AG04449 (cell line): ENCODE data around the gene TRAP1.

Experiments
- CTCF ChIA-PET: fragments of 350-600 bp; formaldehyde crosslinking; extraction: SDS; loops from one replicate; lab custom pipeline; 2021; ENCODE audit warnings: antibody characterized with exemption; lab: Yijun Ruan, JAX
- POLR2A ChIA-PET: fragments of 400-600, 350-600 bp; formaldehyde crosslinking; extraction: SDS; loops from one replicate; lab custom pipeline; 2020; ENCODE audit warnings: antibody characterized with exemption, inconsistent platforms; lab: Yijun Ruan, JAX
- DNase-seq: peaks from one replicate; pipeline ENCODE4 v3.0.0-alpha.2; 2010; ENCODE audit warnings: low read depth, low spot score
- H3K4me3 ChIP-seq: 2 replicates; pipeline ENCODE4 v1.5.1; 2011; ENCODE audit warnings: low read depth, mild to moderate bottlenecking, control low read depth, low read length
- TF ChIP-seq, protein P1 (sequence below): IDR thresholded peaks from one replicate; pipeline ENCODE4 v1.5.1; 2011; ENCODE audit warnings: mild to moderate bottlenecking, moderate library complexity, low read length, control low read depth, inconsistent platforms; ENCODE audit not compliant: insufficient read depth; ENCODE audit errors: missing control alignments

TRAP1 gene

DNA sequence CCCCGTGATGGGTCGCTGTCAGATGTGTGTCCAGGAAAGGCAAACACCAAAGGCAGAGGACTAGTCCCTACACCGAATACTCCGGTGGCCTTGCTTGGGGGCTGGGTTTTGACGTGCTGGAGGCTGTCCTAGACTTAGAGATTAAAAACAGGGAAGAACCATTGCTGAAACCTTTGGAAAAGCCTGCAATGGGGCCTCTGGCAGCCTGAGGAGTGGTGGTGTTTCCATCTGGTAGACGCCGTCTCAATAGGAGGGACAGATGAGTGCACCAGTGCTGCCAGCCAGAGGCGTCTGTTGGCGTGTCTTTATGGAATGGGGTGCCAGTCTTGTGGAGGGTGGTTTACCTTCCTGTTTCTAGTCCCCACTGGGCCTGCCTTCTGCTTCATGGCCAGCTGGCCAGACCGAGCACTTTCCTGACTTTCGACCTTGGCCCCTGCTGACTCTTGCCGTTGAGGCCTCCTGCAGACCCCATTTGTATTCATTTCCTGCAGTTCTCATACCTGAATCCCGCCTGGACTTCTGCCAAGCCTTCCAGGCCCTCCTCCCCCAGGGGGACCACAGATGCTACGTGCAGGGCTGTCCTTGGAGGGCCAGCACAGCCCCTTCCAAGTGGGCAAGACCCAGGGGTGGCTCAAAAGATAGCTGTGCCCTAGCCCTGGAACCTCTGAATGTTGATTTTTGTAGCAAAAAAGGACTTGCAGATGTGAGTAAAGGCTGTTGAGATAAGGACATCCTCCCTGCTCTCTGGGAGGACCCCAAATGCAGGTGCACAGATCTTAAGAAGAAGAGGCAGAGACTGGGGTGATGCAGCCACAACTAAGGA is 64.7 kb downstream of the TRAP1 start:
- ChIA-PET CTCF (no interaction called here), POLR2A (no interaction called here)
- no peak overlapping the region for H3K4me3 ChIP-seq
- TF ChIP-seq, protein P1, sequence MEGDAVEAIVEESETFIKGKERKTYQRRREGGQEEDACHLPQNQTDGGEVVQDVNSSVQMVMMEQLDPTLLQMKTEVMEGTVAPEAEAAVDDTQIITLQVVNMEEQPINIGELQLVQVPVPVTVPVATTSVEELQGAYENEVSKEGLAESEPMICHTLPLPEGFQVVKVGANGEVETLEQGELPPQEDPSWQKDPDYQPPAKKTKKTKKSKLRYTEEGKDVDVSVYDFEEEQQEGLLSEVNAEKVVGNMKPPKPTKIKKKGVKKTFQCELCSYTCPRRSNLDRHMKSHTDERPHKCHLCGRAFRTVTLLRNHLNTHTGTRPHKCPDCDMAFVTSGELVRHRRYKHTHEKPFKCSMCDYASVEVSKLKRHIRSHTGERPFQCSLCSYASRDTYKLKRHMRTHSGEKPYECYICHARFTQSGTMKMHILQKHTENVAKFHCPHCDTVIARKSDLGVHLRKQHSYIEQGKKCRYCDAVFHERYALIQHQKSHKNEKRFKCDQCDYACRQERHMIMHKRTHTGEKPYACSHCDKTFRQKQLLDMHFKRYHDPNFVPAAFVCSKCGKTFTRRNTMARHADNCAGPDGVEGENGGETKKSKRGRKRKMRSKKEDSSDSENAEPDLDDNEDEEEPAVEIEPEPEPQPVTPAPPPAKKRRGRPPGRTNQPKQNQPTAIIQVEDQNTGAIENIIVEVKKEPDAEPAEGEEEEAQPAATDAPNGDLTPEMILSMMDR, result no peak
- no peak for DNase-seq

DNA sequence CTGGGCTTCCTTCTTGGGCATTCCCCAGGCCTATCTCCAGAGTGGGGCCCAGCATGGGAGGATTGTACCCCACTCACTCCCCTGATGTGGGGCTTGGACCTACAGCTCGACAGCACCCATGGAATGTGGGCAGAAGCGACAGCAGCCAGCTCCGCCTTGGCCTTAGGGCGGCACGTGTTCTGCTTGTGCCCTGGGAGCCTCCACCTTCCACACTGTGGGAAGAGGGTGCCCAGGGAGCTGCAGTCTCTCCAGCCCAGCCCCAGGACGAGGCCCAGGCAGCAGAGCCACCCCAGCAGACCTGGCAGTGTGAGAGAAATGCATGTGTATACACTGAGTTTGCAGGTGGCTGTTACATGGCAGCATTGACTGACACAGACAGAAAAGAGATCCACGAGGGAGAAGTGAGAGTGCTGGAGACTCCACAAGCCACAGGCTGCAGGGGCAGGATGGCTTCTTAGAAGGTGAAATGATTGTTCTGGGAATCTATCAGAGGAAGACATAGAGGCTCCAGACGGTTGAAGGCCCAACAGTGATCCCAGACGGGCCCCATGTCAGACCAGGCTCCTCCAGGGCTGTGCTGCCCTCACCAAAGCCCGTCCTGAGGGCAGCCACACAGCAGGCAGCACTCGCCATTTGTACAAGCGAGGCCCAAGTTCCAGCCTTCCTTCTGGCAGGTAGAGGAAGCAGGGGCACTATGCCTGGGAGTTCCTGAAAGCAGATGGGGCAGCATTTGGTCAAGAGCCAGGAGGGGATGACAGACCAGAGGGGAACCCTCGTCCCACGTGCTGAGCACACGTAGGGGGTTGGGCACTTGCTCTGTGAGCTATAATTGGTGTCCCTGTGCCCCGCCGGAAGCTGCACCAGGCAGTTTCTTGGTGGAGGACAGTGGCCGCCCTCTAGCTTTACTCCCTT is 65.6 kb downstream of the TRAP1 start:
- ChIA-PET CTCF (interaction anchor here (1.5 kb wide), 1 partner anchor 602 kb away, joined by 3 read pairs; no protein-coding TSS in a partner anchor), POLR2A (no interaction called here)
- DNase-seq, result no peak
- H3K4me3 ChIP-seq, result no peak overlapping the region
- TF ChIP-seq, protein P1, result no peak

DNA sequence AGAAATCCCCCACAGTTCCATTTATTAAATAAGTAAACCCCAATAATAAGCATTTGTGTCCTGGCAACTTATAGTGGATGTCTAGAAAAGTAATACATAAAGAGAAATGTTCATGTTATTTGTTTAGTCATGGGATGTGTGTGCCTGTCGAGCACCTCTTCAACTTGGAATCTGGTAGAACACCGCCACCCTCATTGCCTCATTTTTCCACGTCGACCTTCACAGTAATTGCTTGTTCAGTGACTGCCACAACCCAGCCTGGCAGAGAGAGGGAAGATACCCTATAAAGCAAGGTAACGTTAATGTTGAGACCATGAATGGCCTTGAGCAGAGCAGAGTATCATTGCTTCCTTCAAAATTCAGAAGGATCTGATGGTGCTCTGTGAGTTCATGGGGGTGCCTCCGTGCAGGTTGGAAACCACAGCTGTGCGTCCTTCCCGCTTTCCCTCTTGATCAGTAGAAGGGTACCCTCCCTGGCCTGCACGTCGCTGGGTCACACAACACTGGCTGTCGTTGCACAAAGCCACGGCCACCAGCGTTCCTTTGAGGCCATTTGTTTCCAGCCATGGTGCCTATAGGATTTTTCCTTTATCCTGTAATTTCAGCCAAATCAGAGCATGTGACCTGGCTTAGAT is 66.6 kb downstream of the TRAP1 start:
- no peak overlapping the region for H3K4me3 ChIP-seq
- TF ChIP-seq, protein P1, result no peak
- DNase-seq, result no peak
- POLR2A ChIA-PET, result no interaction called here
- CTCF ChIA-PET, result interaction anchor here (1.5 kb wide), 1 partner anchor 603 kb away, joined by 3 read pairs; no protein-coding TSS in a partner anchor

DNA sequence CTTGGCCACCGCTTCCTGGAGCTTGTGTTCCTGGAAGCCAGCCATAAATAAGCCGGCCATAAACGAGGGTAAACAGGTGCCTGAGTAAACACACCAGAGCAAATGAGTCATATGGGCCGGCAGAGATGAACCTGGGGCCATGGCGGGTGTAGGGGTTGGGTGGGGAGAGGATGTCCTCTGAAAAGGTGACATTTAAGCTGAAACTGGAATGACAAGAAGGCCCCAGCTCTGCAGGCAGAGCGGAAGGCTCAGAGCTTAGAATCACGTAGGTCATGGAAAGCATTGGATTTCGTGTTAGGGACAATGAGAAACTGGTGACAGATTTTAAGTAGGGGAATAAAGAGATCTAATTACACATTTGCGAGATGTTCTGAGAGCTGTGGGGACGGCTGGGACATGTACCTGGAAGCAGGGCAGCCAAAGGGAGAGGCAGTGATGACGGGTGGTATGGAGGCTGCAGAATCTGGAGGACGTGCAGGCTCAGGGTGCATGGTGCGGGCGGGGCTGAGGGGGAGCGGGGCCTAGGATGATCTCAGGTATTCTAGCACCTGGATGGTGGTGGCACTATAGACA is 70.9 kb downstream of the TRAP1 start:
- TF ChIP-seq, protein P1, result no peak
- ChIA-PET POLR2A (no interaction called here), CTCF (no interaction called here)
- no peak overlapping the region for H3K4me3 ChIP-seq
- no peak for DNase-seq

DNA sequence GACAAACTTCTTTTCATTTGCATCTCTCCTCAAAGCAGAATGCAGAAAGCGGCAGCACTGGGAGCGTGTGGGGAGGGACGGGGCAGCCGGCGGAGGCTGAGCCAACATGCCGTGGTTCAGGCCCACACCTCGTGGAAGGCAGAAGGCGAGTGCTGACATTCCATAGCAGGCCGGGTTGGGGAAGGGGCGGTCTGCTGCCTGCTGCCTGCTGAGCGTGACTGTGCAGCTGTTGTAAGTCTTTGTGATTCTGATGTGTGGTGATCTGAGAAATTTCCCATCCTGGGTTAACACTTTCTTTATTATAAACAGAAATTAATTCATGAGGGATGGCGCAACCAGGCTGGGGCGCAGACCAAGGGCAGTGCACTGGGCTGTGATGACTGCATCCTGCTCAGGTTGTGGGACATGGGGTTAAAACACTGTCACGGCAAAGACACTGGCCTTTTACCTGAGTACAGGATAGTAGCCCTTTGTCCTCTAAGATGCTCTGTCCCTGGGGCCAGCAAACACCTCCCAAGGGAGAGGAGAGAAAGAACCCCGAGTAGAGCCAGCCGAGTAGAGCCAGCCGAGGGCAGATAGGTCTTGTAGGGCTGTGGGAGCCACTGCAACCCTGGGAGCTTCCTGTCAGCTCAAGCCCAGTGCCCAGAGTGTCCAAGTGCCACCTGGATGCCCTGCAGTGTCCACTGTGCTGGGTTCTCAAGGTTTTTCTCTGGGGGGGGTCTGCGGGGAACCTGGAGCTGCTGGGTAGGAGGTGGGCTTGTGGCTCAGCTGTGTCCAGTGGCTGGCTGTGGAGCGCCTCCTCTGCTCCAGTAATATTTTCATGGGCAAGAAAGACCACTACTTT is 71.6 kb downstream of the TRAP1 start:
- ChIA-PET CTCF (interaction anchor here (1.1 kb wide), 1 partner anchor 9 kb away, joined by 3 read pairs; no protein-coding TSS in a partner anchor), POLR2A (no interaction called here)
- H3K4me3 ChIP-seq, result no peak overlapping the region
- DNase-seq, result no peak
- TF ChIP-seq, protein P1, result no peak
